Measurements from ENCODE around the gene SMYD3. TPM values are rescaled to one million over a fixed set of nuclear protein-coding genes. Genes with fewer than 3 reads are reported as not detected.

The SMYD3 gene
- total and polyA plus RNA-seq, 2 donors (not counting 3 experiments of a cell fraction or from before 2014, with no cell fraction given), result 16.0 to 32.1 TPM

GRCh38 chr1:245803666-245804037 lies 703.4 kb downstream of the SMYD3 start:
- Histone ChIP-seq H3K9me1 (replicated peaks; ENCODE audit: control insufficient read depth, extremely low read depth, insufficient read depth, low read length) (no peaks in the 10 kb centered on the region), H3K27ac (ENCODE audit: insufficient read depth, low read depth, low read length) (no peak overlapping the region), H3K4me3 (replicated peaks in 1 of 3; ENCODE audit: insufficient read depth in 1 of 3, low read depth in 1 of 3, low read length in 3 of 3) (no peak overlapping the region), H3K9me3 (replicated peaks; ENCODE audit: control insufficient read depth, insufficient read depth, low read length) (no peaks in the 10 kb centered on the region), H3K79me2 (ENCODE audit: control insufficient read depth, insufficient read depth, low read length) (no peaks in the 10 kb centered on the region), H3K27me3 (ENCODE audit: control insufficient read depth in 2 of 2, insufficient read depth in 2 of 2, low read length in 2 of 2) (no peaks in the 10 kb centered on the region), H2AFZ (ENCODE audit: low read depth, low read length) (no peak overlapping the region), H4K20me1 (replicated peaks; ENCODE audit: control insufficient read depth, extremely low read depth, insufficient read depth, low read length) (no peaks in the 10 kb centered on the region), H3K36me3 (ENCODE audit: control insufficient read depth in 2 of 2, extremely low read depth in 1 of 2, insufficient read depth in 2 of 2, low read length in 2 of 2) (no peaks in the 10 kb centered on the region), H3K4me1 (ENCODE audit: control insufficient read depth, extremely low read depth, insufficient read depth, low read length) (no peaks in the 10 kb centered on the region), H3K4me2 (ENCODE audit: insufficient read depth, low read length) (no peak overlapping the region), H3K9ac (replicated peaks; ENCODE audit: extremely low read depth, insufficient read depth, low read length) (no peak overlapping the region)
- dilution Hi-C loops (cut with MboI; ENCODE audit: extremely low pct_ligation_motif_present, low sequenced_read_pairs), result no loop called here
- no TSS peak for BruUV-seq (replicated peaks)
- ChIA-PET POLR2A (no interaction called here), CTCF (interaction anchor here (1.3 kb wide), 1 partner anchor 13 kb away, joined by 3 read pairs; no protein-coding TSS in a partner anchor)
- intact Hi-C loops (cut with micrococcal nuclease), result no loop called here
- no peak for FAIRE-seq
- no peak for DNase-seq (ENCODE audit: low read depth, low spot score)
- TF ChIP-seq GATA2 (IDR thresholded peaks at IDR 0.05; ENCODE audit: insufficient read depth, insufficient read length, low read depth, low read length), result no peak
- no peak for TF ChIP-seq FOS (IDR thresholded peaks at IDR 0.05; ENCODE audit: borderline replicate concordance, insufficient read depth, low read length)
- no peak for TF ChIP-seq EZH2 (IDR thresholded peaks at IDR 0.05; ENCODE audit: borderline replicate concordance, low read depth, low read length, severe bottlenecking)
- TF ChIP-seq, protein P1, sequence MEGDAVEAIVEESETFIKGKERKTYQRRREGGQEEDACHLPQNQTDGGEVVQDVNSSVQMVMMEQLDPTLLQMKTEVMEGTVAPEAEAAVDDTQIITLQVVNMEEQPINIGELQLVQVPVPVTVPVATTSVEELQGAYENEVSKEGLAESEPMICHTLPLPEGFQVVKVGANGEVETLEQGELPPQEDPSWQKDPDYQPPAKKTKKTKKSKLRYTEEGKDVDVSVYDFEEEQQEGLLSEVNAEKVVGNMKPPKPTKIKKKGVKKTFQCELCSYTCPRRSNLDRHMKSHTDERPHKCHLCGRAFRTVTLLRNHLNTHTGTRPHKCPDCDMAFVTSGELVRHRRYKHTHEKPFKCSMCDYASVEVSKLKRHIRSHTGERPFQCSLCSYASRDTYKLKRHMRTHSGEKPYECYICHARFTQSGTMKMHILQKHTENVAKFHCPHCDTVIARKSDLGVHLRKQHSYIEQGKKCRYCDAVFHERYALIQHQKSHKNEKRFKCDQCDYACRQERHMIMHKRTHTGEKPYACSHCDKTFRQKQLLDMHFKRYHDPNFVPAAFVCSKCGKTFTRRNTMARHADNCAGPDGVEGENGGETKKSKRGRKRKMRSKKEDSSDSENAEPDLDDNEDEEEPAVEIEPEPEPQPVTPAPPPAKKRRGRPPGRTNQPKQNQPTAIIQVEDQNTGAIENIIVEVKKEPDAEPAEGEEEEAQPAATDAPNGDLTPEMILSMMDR (IDR thresholded peaks at IDR 0.05; ENCODE audit: extremely low read depth in 1 of 2, insufficient read depth in 1 of 2, low read depth in 1 of 2, low read length in 2 of 2), result no peak
- TF ChIP-seq JUN (IDR thresholded peaks at IDR 0.05; ENCODE audit: borderline replicate concordance, insufficient read depth, insufficient read length, low read depth), result no peak
- no peak for TF ChIP-seq POLR2AphosphoS5 (IDR thresholded peaks at IDR 0.05; ENCODE audit: insufficient read depth, low read depth, low read length)
- no peak for TF ChIP-seq POLR2A (IDR thresholded peaks at IDR 0.05; ENCODE audit: low read depth, low read length)
- TF ChIP-seq, protein P2, sequence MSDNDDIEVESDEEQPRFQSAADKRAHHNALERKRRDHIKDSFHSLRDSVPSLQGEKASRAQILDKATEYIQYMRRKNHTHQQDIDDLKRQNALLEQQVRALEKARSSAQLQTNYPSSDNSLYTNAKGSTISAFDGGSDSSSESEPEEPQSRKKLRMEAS (IDR thresholded peaks at IDR 0.05; ENCODE audit: insufficient read depth, insufficient read length), result no peak
- no peak for TF ChIP-seq MYC (IDR thresholded peaks at IDR 0.05; ENCODE audit: low read depth, low read length)
